Natural killer cell (primary cell): ENCODE data around the gene PAFAH1B1. TPM values are rescaled to one million over a fixed set of nuclear protein-coding genes. Genes with fewer than 3 reads are reported as not detected.

Experiments
- ATAC-seq, 3 donors: fragments of 150-1000 bp in 2 of 3; fragments of 200-7000 bp in 1 of 3; cut with Tn5 transposase; 1 replicate in 1 of 3; 2 replicates in 2 of 3; pipeline ENCODE4 v1.10.0; 2021; ENCODE audit warnings: mild to moderate bottlenecking in 2 of 3, moderate library complexity in 2 of 3
- DNase-seq, 2 donors: peaks; one replicate each; pipeline versions ENCODE4 v3.0.0 to v3.0.0-alpha.2; 2013 to 2021; ENCODE audit warnings: mixed read lengths in 1 of 2
- H3K27ac ChIP-seq: one replicate; pipeline ENCODE4 v1.5.1; 2013; ENCODE audit warnings: mild to moderate bottlenecking, low read length
- H3K27me3 ChIP-seq: one replicate; pipeline ENCODE4 v1.6.1; 2013; ENCODE audit warnings: low read length; ENCODE audit not compliant: control insufficient read depth, insufficient read depth
- H3K36me3 ChIP-seq: one replicate; pipeline ENCODE4 v1.6.1; 2013; ENCODE audit warnings: low read length; ENCODE audit not compliant: control insufficient read depth, insufficient read depth
- H3K4me1 ChIP-seq: one replicate; pipeline ENCODE4 v1.6.1; 2013; ENCODE audit warnings: low read length; ENCODE audit not compliant: control insufficient read depth, insufficient read depth
- H3K4me3 ChIP-seq: one replicate; pipeline ENCODE4 v1.5.1; 2013; ENCODE audit warnings: low read length
- H3K9me3 ChIP-seq: one replicate; pipeline ENCODE4 v1.6.1; 2013; ENCODE audit warnings: low read length; ENCODE audit not compliant: control insufficient read depth, insufficient read depth
- H3K27ac Mint-ChIP-seq, 2 donors: one replicate each; pipeline ENCODE4 v1.8.0; 2022; ENCODE audit warnings: mild to moderate bottlenecking in 2 of 2, mixed read lengths in 2 of 2, moderate library complexity in 1 of 2
- H3K27me3 Mint-ChIP-seq, 2 donors: one replicate each; pipeline ENCODE4 v1.8.0; 2022; ENCODE audit warnings: low read depth in 2 of 2, mixed read lengths in 2 of 2
- H3K36me3 Mint-ChIP-seq: one replicate; pipeline ENCODE4 v1.8.0; 2022; ENCODE audit warnings: mixed read lengths
- H3K4me1 Mint-ChIP-seq, 2 donors: one replicate each; pipeline ENCODE4 v1.8.0; 2022; ENCODE audit warnings: mixed read lengths in 2 of 2
- H3K4me3 Mint-ChIP-seq: one replicate; pipeline ENCODE4 v1.8.0; 2022; ENCODE audit warnings: mild to moderate bottlenecking, moderate library complexity, mixed read lengths
- H3K9me3 Mint-ChIP-seq, 2 donors: one replicate each; pipeline ENCODE4 v1.8.0; 2022; ENCODE audit warnings: mixed read lengths in 2 of 2
- WGBS: methylation state at CpG from one replicate; pipeline ENCODE4 v1.1.7; 2013; ENCODE audit warnings: missing lambda C conversion rate; ENCODE audit not compliant: insufficient coverage; 5-methylcytosine and 5-hydroxymethylcytosine counted together
- intact Hi-C: fragments of 100-400 bp; cut with micrococcal nuclease; formaldehyde crosslinking; loops from one replicate; pipeline ENCODE4 v1.14.2; 2022
- total RNA-seq, 4 donors: library from RNA; stranded (reverse); fragments of 120-200 nt in 1 of 4; gene quantifications; one replicate each; pipeline versions ENCODE4 v1.2.3 to v1.2.4, GENCODE V29; 2013 to 2022
- TF ChIP-seq, protein P1 (sequence below): fragments of 200-600 bp; IDR thresholded peaks from one replicate; pipeline ENCODE4 v1.8.0; 2022; ENCODE audit warnings: antibody characterized with exemption

Gene PAFAH1B1
- total RNA-seq, 3 donors from 2014 or later (not counting 1 experiment from before 2014, with no cell fraction given): 138 to 176 (median 165) TPM

DNA sequence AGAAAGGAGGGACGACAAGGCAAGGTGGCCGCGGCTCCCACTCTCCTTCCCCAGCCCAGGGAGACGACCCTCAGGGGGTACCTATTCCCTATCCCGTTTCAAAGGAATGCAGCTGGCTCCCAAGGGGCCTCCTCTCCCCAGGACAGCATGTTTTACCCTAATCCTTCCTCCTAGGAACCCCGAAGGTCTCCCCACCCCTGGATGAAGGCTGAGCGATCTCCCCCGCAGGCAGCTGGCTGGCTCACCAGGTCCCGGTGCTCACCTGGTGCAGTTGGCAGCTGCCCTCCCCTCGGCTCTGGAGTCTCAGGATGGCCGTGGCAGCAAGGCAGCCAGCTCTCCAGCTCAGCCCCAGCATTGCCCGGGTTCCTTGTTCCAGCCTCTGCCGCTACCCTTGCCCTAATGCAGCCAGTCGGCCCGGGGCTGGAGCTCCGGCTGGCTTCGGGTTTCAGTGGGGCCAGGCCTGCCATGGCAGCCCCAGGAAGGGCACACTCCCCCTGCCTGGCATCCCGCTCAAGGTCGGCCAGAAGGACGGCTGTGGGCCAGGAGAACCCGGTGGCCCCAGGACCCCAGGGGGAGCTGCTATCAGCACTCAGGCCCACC lies 113.6 kb downstream of the PAFAH1B1 start:
- Histone ChIP-seq H3K4me1 (peaks cover 64% of the 10 kb centered on the region), H3K9me3 (no peaks in the 10 kb centered on the region), H3K4me3 (no peak overlapping the region), H3K27me3 (no peaks in the 10 kb centered on the region), H3K27ac (no peak overlapping the region), H3K36me3 (peaks cover 11% of the 10 kb centered on the region)
- intact Hi-C loops: no loop called here
- WGBS: 93% methylated on average over 21 of the region's 21 CpGs
- Mint-ChIP-seq H3K27ac (no peak overlapping the region), H3K4me1 (peaks cover 26 to 47% of the 10 kb centered on the region in 2 donors), H3K9me3 (no peaks in the 10 kb centered on the region), H3K4me3 (no peak overlapping the region), H3K36me3 (no peaks in the 10 kb centered on the region), H3K27me3 (no peaks in the 10 kb centered on the region)
- TF ChIP-seq, protein P1, sequence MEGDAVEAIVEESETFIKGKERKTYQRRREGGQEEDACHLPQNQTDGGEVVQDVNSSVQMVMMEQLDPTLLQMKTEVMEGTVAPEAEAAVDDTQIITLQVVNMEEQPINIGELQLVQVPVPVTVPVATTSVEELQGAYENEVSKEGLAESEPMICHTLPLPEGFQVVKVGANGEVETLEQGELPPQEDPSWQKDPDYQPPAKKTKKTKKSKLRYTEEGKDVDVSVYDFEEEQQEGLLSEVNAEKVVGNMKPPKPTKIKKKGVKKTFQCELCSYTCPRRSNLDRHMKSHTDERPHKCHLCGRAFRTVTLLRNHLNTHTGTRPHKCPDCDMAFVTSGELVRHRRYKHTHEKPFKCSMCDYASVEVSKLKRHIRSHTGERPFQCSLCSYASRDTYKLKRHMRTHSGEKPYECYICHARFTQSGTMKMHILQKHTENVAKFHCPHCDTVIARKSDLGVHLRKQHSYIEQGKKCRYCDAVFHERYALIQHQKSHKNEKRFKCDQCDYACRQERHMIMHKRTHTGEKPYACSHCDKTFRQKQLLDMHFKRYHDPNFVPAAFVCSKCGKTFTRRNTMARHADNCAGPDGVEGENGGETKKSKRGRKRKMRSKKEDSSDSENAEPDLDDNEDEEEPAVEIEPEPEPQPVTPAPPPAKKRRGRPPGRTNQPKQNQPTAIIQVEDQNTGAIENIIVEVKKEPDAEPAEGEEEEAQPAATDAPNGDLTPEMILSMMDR: no peak
- DNase-seq (no peak), ATAC-seq (no peak)

DNA sequence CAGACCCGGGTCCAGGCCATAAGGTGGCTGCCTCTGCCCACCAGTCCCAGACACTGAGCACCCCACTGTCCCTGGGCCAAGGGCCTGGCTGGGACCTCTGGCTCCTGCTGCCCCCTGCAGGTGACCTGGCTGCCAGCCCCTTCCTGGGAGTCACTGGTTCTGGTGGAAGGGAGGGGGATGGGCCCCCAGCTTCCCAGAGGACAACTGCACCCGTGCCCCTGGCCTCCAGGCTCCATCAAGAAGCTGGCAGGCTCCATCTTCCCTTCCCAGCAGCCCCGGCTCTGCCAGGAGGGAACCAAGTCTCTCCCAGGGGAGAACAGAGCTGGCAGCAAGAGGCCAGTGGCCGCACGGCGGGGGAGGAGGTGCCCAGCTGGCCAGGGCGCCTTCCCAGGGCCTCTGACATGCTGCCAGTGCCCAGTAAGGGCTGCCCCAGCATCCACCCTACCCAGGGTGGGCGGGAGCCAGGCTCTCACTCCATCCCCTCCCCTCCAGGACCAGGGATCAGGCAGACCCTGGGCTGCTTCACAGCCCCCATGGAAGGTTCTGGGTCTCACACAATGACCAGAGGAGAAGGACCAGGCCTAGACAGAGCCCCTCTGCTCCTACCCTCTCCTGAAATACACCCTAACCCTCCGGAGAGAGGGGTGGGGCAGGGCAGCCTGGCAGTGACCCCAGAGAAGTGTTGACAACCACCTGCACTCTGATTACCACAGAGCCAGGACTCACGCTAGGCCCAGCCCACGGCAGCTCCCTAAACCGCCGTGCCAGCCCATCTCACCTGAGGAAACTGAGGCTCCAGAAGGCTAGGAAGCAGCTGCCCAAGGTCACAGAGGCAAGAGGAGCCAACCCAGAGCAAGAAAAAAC lies 114.5 kb downstream of the PAFAH1B1 start:
- peak overlapping the region; percentile 28 for H3K4me3 Mint-ChIP-seq
- no peaks in the 10 kb centered on the region for H3K27me3 ChIP-seq
- DNase-seq (peak in 1 of 2 donors; percentile 29), ATAC-seq (no peak)
- no peaks in the 10 kb centered on the region for H3K27me3 Mint-ChIP-seq
- H3K27ac ChIP-seq: no peak overlapping the region
- H3K9me3 ChIP-seq: no peaks in the 10 kb centered on the region
- peaks cover 65% of the 10 kb centered on the region for H3K4me1 ChIP-seq
- peaks cover 32 to 53% of the 10 kb centered on the region in 2 donors for H3K4me1 Mint-ChIP-seq
- H3K4me3 ChIP-seq: no peak overlapping the region
- TF ChIP-seq, protein P1: no peak
- no peak overlapping the region for H3K27ac Mint-ChIP-seq
- intact Hi-C loops: no loop called here
- no peaks in the 10 kb centered on the region for H3K36me3 Mint-ChIP-seq
- no peaks in the 10 kb centered on the region for H3K9me3 Mint-ChIP-seq
- 93% methylated on average over 13 of the region's 13 CpGs for WGBS
- H3K36me3 ChIP-seq: peaks cover 7% of the 10 kb centered on the region

DNA sequence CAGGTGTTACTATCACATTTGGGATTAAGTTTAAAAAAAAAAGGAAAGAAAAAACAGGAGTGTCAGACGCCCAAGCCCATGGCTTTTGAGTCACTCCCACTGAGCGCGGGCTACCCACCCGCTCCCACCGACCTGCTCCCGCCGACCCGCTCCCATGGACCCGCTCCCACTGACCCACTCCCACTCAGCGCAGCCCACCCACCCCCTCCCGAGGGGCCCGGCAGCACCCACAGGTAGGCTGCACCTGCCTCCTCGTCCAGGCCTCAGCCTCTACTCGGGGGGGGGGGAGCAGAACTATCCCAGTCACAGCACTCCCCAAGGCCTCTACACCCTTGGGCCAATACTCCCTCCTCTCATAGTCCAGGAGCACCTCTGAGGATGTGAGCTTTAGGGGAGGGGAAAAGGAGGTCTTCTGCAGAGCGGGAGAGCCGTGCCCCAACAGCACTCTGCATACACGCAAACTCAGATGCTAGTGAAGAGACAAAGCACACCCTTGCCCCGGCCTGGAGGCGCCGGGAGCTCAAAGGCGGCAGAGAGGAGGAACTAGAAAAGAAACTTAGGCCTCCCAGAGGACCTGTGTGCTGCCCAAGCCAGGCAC lies 115.2 kb downstream of the PAFAH1B1 start:
- TF ChIP-seq, protein P1: no peak
- no peak overlapping the region for H3K27ac ChIP-seq
- H3K4me3 Mint-ChIP-seq: peak overlapping the region; percentile 65
- H3K27me3 ChIP-seq: no peaks in the 10 kb centered on the region
- H3K36me3 ChIP-seq: peaks cover 4% of the 10 kb centered on the region
- H3K27me3 Mint-ChIP-seq: no peaks in the 10 kb centered on the region
- H3K4me1 ChIP-seq: peaks cover 57% of the 10 kb centered on the region
- intact Hi-C loops: no loop called here
- no peak for DNase-seq
- H3K9me3 ChIP-seq: no peaks in the 10 kb centered on the region
- no peak overlapping the region for H3K4me3 ChIP-seq
- WGBS: 85% methylated on average over 20 of the region's 21 CpGs
- H3K4me1 Mint-ChIP-seq: peaks cover 32 to 53% of the 10 kb centered on the region in 2 donors
- ATAC-seq: no peak
- no peaks in the 10 kb centered on the region for H3K9me3 Mint-ChIP-seq
- no peak overlapping the region for H3K27ac Mint-ChIP-seq
- H3K36me3 Mint-ChIP-seq: no peaks in the 10 kb centered on the region
